ENCODE data around the gene MAGEC1.

DNA sequence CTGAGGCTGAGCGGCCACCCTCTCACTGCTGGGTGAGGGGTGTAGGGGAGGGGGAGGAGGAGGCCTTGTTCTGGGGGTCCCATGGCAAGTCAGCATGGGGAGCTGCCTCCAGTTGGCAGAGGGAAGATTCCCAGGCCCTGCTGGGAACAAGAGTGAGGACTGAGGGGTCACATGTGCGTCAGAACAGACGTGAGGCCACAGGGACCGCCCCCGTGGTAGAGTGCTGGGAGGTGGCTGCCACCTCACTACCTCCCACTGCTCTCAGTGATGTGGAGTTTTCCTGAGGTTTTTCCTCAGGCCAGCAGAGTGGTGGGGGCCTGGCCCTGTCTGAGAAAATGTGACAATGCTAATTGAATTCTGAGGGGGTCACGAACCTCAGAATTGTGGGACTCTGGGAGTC is 568 bp downstream of the MAGEC1 start:
- TF ChIP-seq, protein P1, sequence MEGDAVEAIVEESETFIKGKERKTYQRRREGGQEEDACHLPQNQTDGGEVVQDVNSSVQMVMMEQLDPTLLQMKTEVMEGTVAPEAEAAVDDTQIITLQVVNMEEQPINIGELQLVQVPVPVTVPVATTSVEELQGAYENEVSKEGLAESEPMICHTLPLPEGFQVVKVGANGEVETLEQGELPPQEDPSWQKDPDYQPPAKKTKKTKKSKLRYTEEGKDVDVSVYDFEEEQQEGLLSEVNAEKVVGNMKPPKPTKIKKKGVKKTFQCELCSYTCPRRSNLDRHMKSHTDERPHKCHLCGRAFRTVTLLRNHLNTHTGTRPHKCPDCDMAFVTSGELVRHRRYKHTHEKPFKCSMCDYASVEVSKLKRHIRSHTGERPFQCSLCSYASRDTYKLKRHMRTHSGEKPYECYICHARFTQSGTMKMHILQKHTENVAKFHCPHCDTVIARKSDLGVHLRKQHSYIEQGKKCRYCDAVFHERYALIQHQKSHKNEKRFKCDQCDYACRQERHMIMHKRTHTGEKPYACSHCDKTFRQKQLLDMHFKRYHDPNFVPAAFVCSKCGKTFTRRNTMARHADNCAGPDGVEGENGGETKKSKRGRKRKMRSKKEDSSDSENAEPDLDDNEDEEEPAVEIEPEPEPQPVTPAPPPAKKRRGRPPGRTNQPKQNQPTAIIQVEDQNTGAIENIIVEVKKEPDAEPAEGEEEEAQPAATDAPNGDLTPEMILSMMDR (IDR thresholded peaks at IDR 0.05; ENCODE audit: low read depth, low read length), result no peak
- no peak for TF ChIP-seq EZH2phosphoT487 (IDR thresholded peaks at IDR 0.05; ENCODE audit: low read depth)
